GM12878 (cell line): ENCODE data around the gene KIFC3. TPM values are rescaled to one million over a fixed set of nuclear protein-coding genes. Genes with fewer than 3 reads are reported as not detected.

Source experiments
- ATAC-seq: fragments of 200-7000 bp; cut with Tn5 transposase; 3 replicates; pipeline ENCODE4 v1.9.1; 2020; ENCODE audit warnings: mild to moderate bottlenecking, moderate library complexity
- BruUV-seq: library from RNA; stranded (reverse); fragments of 400-500 nt; replicated peaks from 2 replicates; lab custom pipeline; 2021; lab: Mats Ljungman, UMichigan
- CTCF ChIA-PET: fragments of 300-600 bp; sonication (Branson Sonifier 250); formaldehyde crosslinking; extraction: SDS; loops from one replicate; lab custom pipeline; 2021; ENCODE audit warnings: inconsistent platforms; lab: Yijun Ruan, JAX
- POLR2A ChIA-PET: fragments of 350-600 bp; formaldehyde crosslinking; extraction: SDS; loops from one replicate; lab custom pipeline; 2021; ENCODE audit warnings: inconsistent platforms; lab: Charles Lee
- RAD21 ChIA-PET: fragments of 300-600 bp; sonication (Branson Sonifier 250); formaldehyde crosslinking; loops from one replicate; lab custom pipeline; 2023; ENCODE audit warnings: antibody characterized with exemption; ENCODE audit not compliant: unreplicated experiment; lab: Charles Lee
- SMC1A ChIA-PET: fragments of 300-600 bp; sonication (Branson Sonifier 250); formaldehyde crosslinking; loops from one replicate; lab custom pipeline; 2023; ENCODE audit not compliant: unreplicated experiment, uncharacterized antibody; lab: Charles Lee
- DNase-seq: peaks from one replicate; pipeline ENCODE4 v3.0.0-alpha.2; 2011; ENCODE audit warnings: low read depth, low spot score
- FAIRE-seq: peaks from 3 replicates; lab custom pipeline; 2011; peaks lifted over from hg19 to GRCh38; lab: Jason Lieb, UNC
- H2AFZ ChIP-seq: 2 replicates; pipeline ENCODE4 v1.6.0; 2011; ENCODE audit warnings: low read depth, low read length, control low read depth; ENCODE audit not compliant: control insufficient read depth
- H3K27ac ChIP-seq: 2 replicates; pipeline ENCODE4 v1.5.1; 2011; ENCODE audit warnings: control low read depth; ENCODE audit not compliant: control insufficient read depth, insufficient read depth
- H3K27me3 ChIP-seq, 2 experiments: replicated peaks in 1 of 2; 2 replicates each; pipeline versions ENCODE4 v1.6.0 to v1.6.1; 2011; ENCODE audit warnings: low read length in 1 of 2; ENCODE audit not compliant: control insufficient read depth in 2 of 2, insufficient read depth in 2 of 2
- H3K36me3 ChIP-seq, 2 experiments: 2 replicates each; pipeline ENCODE4 v1.5.1; 2011; ENCODE audit warnings: low read length in 1 of 2; ENCODE audit not compliant: control insufficient read depth in 2 of 2, insufficient read depth in 2 of 2
- H3K4me1 ChIP-seq: 2 replicates; pipeline ENCODE4 v1.6.1; 2011; ENCODE audit warnings: mild to moderate bottlenecking, low read length, moderate library complexity, mixed read lengths; ENCODE audit not compliant: control insufficient read depth, insufficient read depth
- H3K4me2 ChIP-seq: 2 replicates; pipeline ENCODE4 v1.6.0; 2011; ENCODE audit warnings: control low read depth; ENCODE audit not compliant: control insufficient read depth, insufficient read depth
- H3K4me3 ChIP-seq: fragments of 200-600 bp; sonication (generic); 2 replicates; pipeline ENCODE4 v1.5.1; 2016
- H3K79me2 ChIP-seq: 2 replicates; pipeline ENCODE4 v1.6.0; 2011; ENCODE audit warnings: low read length; ENCODE audit not compliant: control insufficient read depth, insufficient read depth
- H3K9ac ChIP-seq: 2 replicates; pipeline ENCODE4 v1.8.0; 2011; ENCODE audit warnings: low read length, control low read depth, mixed read lengths; ENCODE audit not compliant: control insufficient read depth, insufficient read depth
- H3K9me3 ChIP-seq: replicated peaks from 3 replicates; pipeline ENCODE4 v1.5.1; 2011; ENCODE audit warnings: mild to moderate bottlenecking, low read length; ENCODE audit not compliant: control insufficient read depth, insufficient read depth
- H4K20me1 ChIP-seq: 2 replicates; pipeline ENCODE4 v1.6.0; 2011; ENCODE audit not compliant: control insufficient read depth, insufficient read depth
- CREB1 ChIP-seq: IDR thresholded peaks from 2 replicates; pipeline ENCODE4 v1.6.1; 2012; ENCODE audit warnings: low read depth, mild to moderate bottlenecking, inconsistent platforms
- E4F1 ChIP-seq: fragments of 450-650 bp; IDR thresholded peaks from 2 replicates; pipeline ENCODE4 v1.6.1; 2018; ENCODE audit warnings: borderline replicate concordance, mild to moderate bottlenecking; ENCODE audit not compliant: partially characterized antibody
- JUNB ChIP-seq: IDR thresholded peaks from 2 replicates; pipeline ENCODE4 v1.6.1; 2016; ENCODE audit warnings: antibody characterized with exemption, mild to moderate bottlenecking
- POU2F2 ChIP-seq: IDR thresholded peaks from 3 replicates; pipeline ENCODE4 v1.6.1; 2011; ENCODE audit warnings: low read depth, mild to moderate bottlenecking, low read length, borderline replicate concordance
- USF1 ChIP-seq: IDR thresholded peaks from 2 replicates; pipeline ENCODE4 v1.6.1; 2011; ENCODE audit warnings: borderline replicate concordance, low read depth, mild to moderate bottlenecking, moderate library complexity, mixed read lengths, low read length; ENCODE audit not compliant: insufficient read depth; ENCODE audit errors: extremely low read length
- ZSCAN29 ChIP-seq: fragments of 450-650 bp; IDR thresholded peaks from 2 replicates; pipeline ENCODE4 v1.6.1; 2017; ENCODE audit warnings: mild to moderate bottlenecking, moderate library complexity
- WGBS: methylation state at CpG from one replicate; pipeline ENCODE4 v1.1.6; 2016; ENCODE audit warnings: low lambda C conversion rate; ENCODE audit not compliant: insufficient replicate concordance, insufficient coverage; ENCODE audit errors: missing lambda C conversion rate; 5-methylcytosine and 5-hydroxymethylcytosine counted together
- in situ Hi-C: fragments of 300-500 bp; cut with MboI; formaldehyde crosslinking; loops from 9 replicates; pipeline ENCODE4 v1.14.3; 2018; ENCODE audit warnings: mixed read lengths
- intact Hi-C: fragments of 100-400 bp; cut with micrococcal nuclease; formaldehyde crosslinking; loops from one replicate; pipeline ENCODE4 v1.14.2; 2022; ENCODE audit not compliant: unreplicated experiment
- polyA plus RNA-seq, 11 experiments: library from polyadenylated mRNA; depleted of rRNA in 4 of 11; unstranded in 6 of 11; stranded (reverse) in 5 of 11; fragments of >200 nt; fragmentation: Nextera tagmentation in 4 of 11; fragmentation: Illumina TruSeq in 1 of 11; extraction: Ambion mirVana in 4 of 11; extraction: Trizol in 1 of 11; gene quantifications; 1 replicate in 1 of 11; 2 replicates in 10 of 11; pipeline versions ENCODE4 v1.2.1 to v1.2.3, GENCODE V29; 2011 to 2016; ENCODE audit warnings: inconsistent platforms in 2 of 11, missing spikeins in 2 of 11, low read depth in 1 of 11
- total RNA-seq, 4 experiments: library from RNA; depleted of rRNA in 3 of 4; stranded (reverse); fragments of >200 nt in 3 of 4; fragmentation: Illumina TruSeq in 1 of 4; extraction: Trizol in 1 of 4; gene quantifications; 2 replicates each; pipeline versions ENCODE4 v1.2.1 to v1.2.3, GENCODE V29; 2013 to 2021

Gene KIFC3
- total and polyA plus RNA-seq, 10 of the 15 experiments (the other 5 are each of a cell fraction or from before 2014, with no cell fraction given): 0.22 to 1.3 (median 0.26) TPM; not detected in 3

- no peak for ATAC-seq
- H3K4me2 ChIP-seq: no peak overlapping the region
- POLR2A ChIA-PET: no interaction called here
- no peaks in the 10 kb centered on the region for H4K20me1 ChIP-seq
- no peaks in the 10 kb centered on the region for H3K27me3 ChIP-seq
- no peak overlapping the region for H3K9ac ChIP-seq
- H3K36me3 ChIP-seq: no peaks in the 10 kb centered on the region
- TF ChIP-seq POU2F2 (no peak), JUNB (no peak), ZSCAN29 (no peak), CREB1 (no peak), E4F1 (no peak), USF1 (no peak)
- H3K4me3 ChIP-seq: no peak overlapping the region
- no peaks in the 10 kb centered on the region for H3K79me2 ChIP-seq
- RAD21 ChIA-PET: no interaction called here
- no peak for DNase-seq
- in situ Hi-C loops (no loop called here), intact Hi-C loops (no loop called here)
- no peak for FAIRE-seq
- SMC1A ChIA-PET: no interaction called here
- H3K9me3 ChIP-seq: no peaks in the 10 kb centered on the region
- no peaks in the 10 kb centered on the region for H3K4me1 ChIP-seq
- no peak overlapping the region for H3K27ac ChIP-seq
- WGBS: 57% methylated on average over 12 of the region's 12 CpGs
- no TSS peak for BruUV-seq
- CTCF ChIA-PET: interaction anchor here (1.0 kb wide), 1 partner anchor 198 kb away, joined by 4 read pairs; no protein-coding TSS in a partner anchor
- no peak overlapping the region for H2AFZ ChIP-seq
Observed at GRCh38 chr16:57774705-57775285, 27.5 kb downstream of the KIFC3 start.
